HCT116 (cell line): ENCODE data around the gene ATP8A2. TPM values are rescaled to one million over a fixed set of nuclear protein-coding genes. Genes with fewer than 3 reads are reported as not detected.
"Not testable (repeated sequence)": the region's sequence is repeated elsewhere in the genome, so short reads cannot be mapped to it uniquely, and the experiment has no call there.

Source experiments
- ATAC-seq: fragments of 200-7000 bp; cut with Tn5 transposase; 2 replicates; pipeline ENCODE4 v1.9.1; 2020; ENCODE audit warnings: mild to moderate bottlenecking, moderate library complexity
- BruUV-seq: library from RNA; stranded (reverse); fragments of 400-500 nt; replicated peaks from 2 replicates; lab custom pipeline; 2021; lab: Mats Ljungman, UMichigan
- CTCF ChIA-PET: fragments of 300-600 bp; sonication (Branson Sonifier 250); formaldehyde crosslinking; loops from one replicate; lab custom pipeline; 2021; ENCODE audit warnings: antibody characterized with exemption; lab: Charles Lee
- POLR2A ChIA-PET: fragments of 300-600, 350-600 bp; sonication (Branson Sonifier 250); formaldehyde crosslinking; loops from one replicate; lab custom pipeline; 2021; ENCODE audit warnings: antibody characterized with exemption; lab: Charles Lee
- RAD21 ChIA-PET, 2 experiments: fragments of 300-600 bp; sonication (Branson Sonifier 250); formaldehyde crosslinking; loops; one replicate each; lab custom pipeline; 2023; ENCODE audit warnings: low total read pairs in 2 of 2; ENCODE audit not compliant: uncharacterized antibody in 2 of 2, unreplicated experiment in 2 of 2, low non-redundant PET in 1 of 2; lab: Charles Lee
- DNase-seq: peaks from one replicate; pipeline ENCODE4 v3.0.0-alpha.2; 2010; ENCODE audit warnings: low read depth, low spot score
- H2AFZ ChIP-seq: fragments of 200-600 bp; shearing (Covaris generic), sonication (generic); 2 replicates; pipeline ENCODE4 v1.6.1; 2017; ENCODE audit warnings: low read depth, mixed run types, mixed read lengths, antibody characterized with exemption, low read length; ENCODE audit not compliant: poor library complexity, severe bottlenecking
- H3K27ac ChIP-seq: 2 replicates; pipeline ENCODE4 v1.5.1; 2012; ENCODE audit warnings: low read depth, low read length
- H3K27me3 ChIP-seq: fragments of 200-600 bp; sonication (generic); 2 replicates; pipeline ENCODE4 v1.6.1; 2016; ENCODE audit warnings: mixed run types, low read length, mixed read lengths; ENCODE audit not compliant: insufficient read depth
- H3K36me3 ChIP-seq, 2 experiments: fragments of 200-500 bp in 1 of 2; fragments of 200-600 bp in 1 of 2; sonication (Bioruptor generic) in 1 of 2; sonication (generic) in 1 of 2; 2 replicates each; pipeline versions ENCODE4 v1.5.1 to v1.6.1; 2014 to 2016; ENCODE audit warnings: low read length in 2 of 2, inconsistent platforms in 1 of 2, mixed read lengths in 1 of 2, mixed run types in 1 of 2; ENCODE audit not compliant: insufficient read depth in 2 of 2, control insufficient read depth in 1 of 2
- H3K4me1 ChIP-seq, 2 experiments: fragments of 200-600 bp in 1 of 2; sonication (generic) in 1 of 2; 2 replicates each; pipeline versions ENCODE4 v1.5.1 to v1.6.1; 2012 to 2017; ENCODE audit warnings: low read length in 2 of 2, inconsistent platforms in 1 of 2, mild to moderate bottlenecking in 1 of 2, mixed read lengths in 1 of 2, mixed run types in 1 of 2, moderate library complexity in 1 of 2; ENCODE audit not compliant: insufficient read depth in 2 of 2, control insufficient read depth in 1 of 2
- H3K4me2 ChIP-seq: fragments of 200-600 bp; sonication (generic); 2 replicates; pipeline ENCODE4 v1.6.1; 2017; ENCODE audit warnings: mixed run types, low read length, mixed read lengths
- H3K4me3 ChIP-seq, 2 experiments: fragments of 200-600 bp in 1 of 2; sonication (generic) in 1 of 2; replicated peaks in 1 of 2; 2 replicates each; pipeline ENCODE4 v1.5.1; 2011 to 2016; ENCODE audit warnings: low read length in 2 of 2, control low read depth in 1 of 2, low read depth in 1 of 2, mild to moderate bottlenecking in 1 of 2, mixed read lengths in 1 of 2, mixed run types in 1 of 2
- H3K79me2 ChIP-seq: fragments of 200-600 bp; sonication (generic); 2 replicates; pipeline ENCODE4 v1.6.1; 2017; ENCODE audit warnings: mild to moderate bottlenecking, mixed run types, low read length, moderate library complexity, mixed read lengths; ENCODE audit not compliant: insufficient read depth
- H3K9ac ChIP-seq: fragments of 200-600 bp; sonication (generic); 2 replicates; pipeline ENCODE4 v1.6.1; 2016; ENCODE audit warnings: low read length, mixed read lengths
- H3K9me2 ChIP-seq: fragments of 200-600 bp; sonication (generic), shearing (Covaris generic); 2 replicates; pipeline ENCODE4 v1.6.1; 2017; ENCODE audit warnings: mixed run types, mild to moderate bottlenecking, moderate library complexity; ENCODE audit not compliant: insufficient read depth
- H3K9me3 ChIP-seq, 2 experiments: fragments of 200-500 bp in 1 of 2; fragments of 200-600 bp in 1 of 2; sonication (Bioruptor generic) in 1 of 2; sonication (generic) in 1 of 2; 2 replicates each; pipeline ENCODE4 v1.6.1; 2014 to 2017; ENCODE audit warnings: low read length in 2 of 2, mixed read lengths in 2 of 2, inconsistent platforms in 1 of 2, low read depth in 1 of 2, mild to moderate bottlenecking in 1 of 2, mixed run types in 1 of 2, moderate library complexity in 1 of 2; ENCODE audit not compliant: control insufficient read depth in 1 of 2, insufficient read depth in 1 of 2
- H4K20me1 ChIP-seq: fragments of 200-600 bp; sonication (generic), shearing (Covaris generic); 2 replicates; pipeline ENCODE4 v1.6.1; 2017; ENCODE audit warnings: mixed run types, mild to moderate bottlenecking, moderate library complexity; ENCODE audit not compliant: insufficient read depth
- EZH2phosphoT487 ChIP-seq: fragments of 200-600 bp; IDR thresholded peaks from 2 replicates; pipeline ENCODE4 v1.6.1; 2018; ENCODE audit warnings: antibody characterized with exemption, borderline replicate concordance
- FOSL1 ChIP-seq: IDR thresholded peaks from 2 replicates; pipeline ENCODE4 v1.6.1; 2012; ENCODE audit warnings: low read depth
- JUND ChIP-seq: IDR thresholded peaks from 2 replicates; pipeline ENCODE4 v1.6.1; 2012
- POLR2A ChIP-seq: IDR thresholded peaks from 2 replicates; pipeline ENCODE4 v1.7.0; 2011; ENCODE audit warnings: borderline replicate concordance; ENCODE audit not compliant: insufficient read depth, insufficient read length; ENCODE audit errors: extremely low read depth
- SP1 ChIP-seq: IDR thresholded peaks from 2 replicates; pipeline ENCODE4 v1.6.1; 2012; ENCODE audit warnings: low read depth
- TCF7L2 ChIP-seq: IDR thresholded peaks from 2 replicates; pipeline ENCODE4 v1.7.0; 2011; ENCODE audit warnings: borderline replicate concordance, inconsistent platforms; ENCODE audit not compliant: insufficient read depth, insufficient read length; ENCODE audit errors: extremely low read depth
- ZFX ChIP-seq: fragments of 450-650 bp; IDR thresholded peaks from 2 replicates; pipeline ENCODE4 v1.6.1; 2017
- intact Hi-C: fragments of 100-400 bp; cut with micrococcal nuclease; formaldehyde crosslinking; loops from 2 replicates; pipeline ENCODE4 v1.10.0; 2022
- total RNA-seq: library from RNA; stranded (reverse); gene quantifications from one replicate; pipeline ENCODE4 v1.2.1, GENCODE V29; 2021; ENCODE audit not compliant: unreplicated experiment
- TF ChIP-seq, protein P1 (sequence below): IDR thresholded peaks from 2 replicates; pipeline ENCODE4 v1.6.1; 2012; ENCODE audit warnings: low read depth

Gene ATP8A2
- total RNA-seq, 1 experiment from 2014 or later = not detected

GRCh38 chr13:25951831-25952230 lies 580.1 kb downstream of the ATP8A2 start (continued):
- TF ChIP-seq JUND (no peak), POLR2A (no peak), SP1 (no peak), TCF7L2 (no peak), EZH2phosphoT487 (no peak), FOSL1 (no peak), ZFX (no peak)
- TF ChIP-seq, protein P1, sequence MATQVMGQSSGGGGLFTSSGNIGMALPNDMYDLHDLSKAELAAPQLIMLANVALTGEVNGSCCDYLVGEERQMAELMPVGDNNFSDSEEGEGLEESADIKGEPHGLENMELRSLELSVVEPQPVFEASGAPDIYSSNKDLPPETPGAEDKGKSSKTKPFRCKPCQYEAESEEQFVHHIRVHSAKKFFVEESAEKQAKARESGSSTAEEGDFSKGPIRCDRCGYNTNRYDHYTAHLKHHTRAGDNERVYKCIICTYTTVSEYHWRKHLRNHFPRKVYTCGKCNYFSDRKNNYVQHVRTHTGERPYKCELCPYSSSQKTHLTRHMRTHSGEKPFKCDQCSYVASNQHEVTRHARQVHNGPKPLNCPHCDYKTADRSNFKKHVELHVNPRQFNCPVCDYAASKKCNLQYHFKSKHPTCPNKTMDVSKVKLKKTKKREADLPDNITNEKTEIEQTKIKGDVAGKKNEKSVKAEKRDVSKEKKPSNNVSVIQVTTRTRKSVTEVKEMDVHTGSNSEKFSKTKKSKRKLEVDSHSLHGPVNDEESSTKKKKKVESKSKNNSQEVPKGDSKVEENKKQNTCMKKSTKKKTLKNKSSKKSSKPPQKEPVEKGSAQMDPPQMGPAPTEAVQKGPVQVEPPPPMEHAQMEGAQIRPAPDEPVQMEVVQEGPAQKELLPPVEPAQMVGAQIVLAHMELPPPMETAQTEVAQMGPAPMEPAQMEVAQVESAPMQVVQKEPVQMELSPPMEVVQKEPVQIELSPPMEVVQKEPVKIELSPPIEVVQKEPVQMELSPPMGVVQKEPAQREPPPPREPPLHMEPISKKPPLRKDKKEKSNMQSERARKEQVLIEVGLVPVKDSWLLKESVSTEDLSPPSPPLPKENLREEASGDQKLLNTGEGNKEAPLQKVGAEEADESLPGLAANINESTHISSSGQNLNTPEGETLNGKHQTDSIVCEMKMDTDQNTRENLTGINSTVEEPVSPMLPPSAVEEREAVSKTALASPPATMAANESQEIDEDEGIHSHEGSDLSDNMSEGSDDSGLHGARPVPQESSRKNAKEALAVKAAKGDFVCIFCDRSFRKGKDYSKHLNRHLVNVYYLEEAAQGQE = no peak

DNA sequence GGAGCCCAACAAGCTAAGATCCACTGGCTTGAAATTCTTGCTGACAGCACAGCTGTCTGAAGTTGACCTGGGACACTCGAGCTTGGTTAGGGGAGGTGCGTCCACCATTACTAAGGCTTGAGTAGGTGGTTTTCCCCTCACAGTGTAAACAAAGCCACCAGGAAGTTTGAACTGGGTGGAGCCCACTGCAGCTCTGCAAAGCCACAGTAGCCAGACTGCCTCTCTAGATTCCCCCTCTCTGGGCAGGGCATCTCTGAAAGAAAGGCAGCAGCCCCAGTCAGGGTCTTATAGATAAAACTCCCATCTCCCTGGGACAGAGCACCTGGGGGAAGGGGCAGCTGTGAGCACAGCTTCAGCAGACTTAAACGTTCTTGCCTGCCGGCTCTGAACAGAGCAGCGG lies 582.3 kb downstream of the ATP8A2 start:
- CTCF ChIA-PET, H3K4me1 ChIP-seq, H3K27ac ChIP-seq, H3K9me2 ChIP-seq, H3K4me3 ChIP-seq, RAD21 ChIA-PET, H4K20me1 ChIP-seq, H3K4me2 ChIP-seq, H3K9me3 ChIP-seq, H3K79me2 ChIP-seq, H3K36me3 ChIP-seq, intact Hi-C loops, DNase-seq, BruUV-seq, POLR2A ChIA-PET, H3K9ac ChIP-seq, ATAC-seq, H2AFZ ChIP-seq: not testable (repeated sequence)
- peaks cover 47% of the 10 kb centered on the region for H3K27me3 ChIP-seq

GRCh38 chr13:25954943-25955342 lies 583.2 kb downstream of the ATP8A2 start:
- H3K27ac ChIP-seq, BruUV-seq, RAD21 ChIA-PET, DNase-seq, H3K9ac ChIP-seq, ATAC-seq, H2AFZ ChIP-seq, intact Hi-C loops, H3K9me2 ChIP-seq, CTCF ChIA-PET, H3K9me3 ChIP-seq, H3K4me1 ChIP-seq, H3K36me3 ChIP-seq, H3K79me2 ChIP-seq, H4K20me1 ChIP-seq, H3K4me2 ChIP-seq, POLR2A ChIA-PET, H3K4me3 ChIP-seq: not testable (repeated sequence)
- H3K27me3 ChIP-seq = peaks cover 45% of the 10 kb centered on the region
